Measurements from ENCODE around the gene WASHC4. TPM values are rescaled to one million over a fixed set of nuclear protein-coding genes. Genes with fewer than 3 reads are reported as not detected.

The WASHC4 gene
- total and polyA plus RNA-seq, 4 donors: 11.5 to 59.1 (median 32.6) TPM

DNA sequence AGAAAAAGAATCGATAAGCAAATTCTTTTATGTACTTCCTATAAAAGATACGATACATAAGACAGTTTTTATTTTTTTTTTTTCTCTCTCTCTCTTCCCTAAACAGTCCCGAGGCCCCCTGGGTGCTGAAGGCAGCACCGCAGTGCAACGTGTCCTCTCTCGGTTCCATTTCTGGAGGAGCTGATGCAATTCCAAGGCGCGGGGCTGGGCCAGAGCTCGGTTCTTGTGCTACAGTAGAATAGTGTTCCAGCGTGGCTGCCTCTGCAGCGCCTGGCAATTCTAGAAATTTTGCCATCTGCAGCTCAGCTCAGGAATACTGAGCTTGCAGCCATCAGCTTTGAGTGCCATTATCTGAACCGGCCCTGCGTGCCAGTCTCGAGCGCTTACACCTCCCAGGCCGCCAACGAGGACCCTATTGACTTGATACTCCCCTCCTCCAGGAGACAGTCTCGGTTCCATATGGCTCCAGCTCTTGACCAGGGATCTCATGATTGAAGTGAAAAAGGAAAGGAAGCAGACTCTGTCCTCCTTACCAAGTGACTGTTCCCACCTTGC is 23.9 kb upstream of the WASHC4 start:
- no peak for DNase-seq (ENCODE audit: low spot score)
- TF ChIP-seq, protein P1, sequence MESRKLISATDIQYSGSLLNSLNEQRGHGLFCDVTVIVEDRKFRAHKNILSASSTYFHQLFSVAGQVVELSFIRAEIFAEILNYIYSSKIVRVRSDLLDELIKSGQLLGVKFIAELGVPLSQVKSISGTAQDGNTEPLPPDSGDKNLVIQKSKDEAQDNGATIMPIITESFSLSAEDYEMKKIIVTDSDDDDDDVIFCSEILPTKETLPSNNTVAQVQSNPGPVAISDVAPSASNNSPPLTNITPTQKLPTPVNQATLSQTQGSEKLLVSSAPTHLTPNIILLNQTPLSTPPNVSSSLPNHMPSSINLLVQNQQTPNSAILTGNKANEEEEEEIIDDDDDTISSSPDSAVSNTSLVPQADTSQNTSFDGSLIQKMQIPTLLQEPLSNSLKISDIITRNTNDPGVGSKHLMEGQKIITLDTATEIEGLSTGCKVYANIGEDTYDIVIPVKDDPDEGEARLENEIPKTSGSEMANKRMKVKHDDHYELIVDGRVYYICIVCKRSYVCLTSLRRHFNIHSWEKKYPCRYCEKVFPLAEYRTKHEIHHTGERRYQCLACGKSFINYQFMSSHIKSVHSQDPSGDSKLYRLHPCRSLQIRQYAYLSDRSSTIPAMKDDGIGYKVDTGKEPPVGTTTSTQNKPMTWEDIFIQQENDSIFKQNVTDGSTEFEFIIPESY (IDR thresholded peaks at IDR 0.05): no peak
- TF ChIP-seq YY1 (IDR thresholded peaks at IDR 0.05) (no peak), HNF4G (IDR thresholded peaks at IDR 0.05) (no peak), FOXA2 (IDR thresholded peaks at IDR 0.05) (no peak), NR2F2 (IDR thresholded peaks at IDR 0.05) (no peak), GABPA (IDR thresholded peaks at IDR 0.05 in 1 of 2, conservative IDR thresholded peaks at IDR 0.05 in 1 of 2) (no peak), RAD21 (IDR thresholded peaks at IDR 0.05) (no peak), JUND (IDR thresholded peaks at IDR 0.05) (no peak), EGR1 (IDR thresholded peaks at IDR 0.05; ENCODE audit: low read depth in 2 of 2) (no peak), REST (IDR thresholded peaks at IDR 0.05) (no peak), HNF4A (conservative IDR thresholded peaks at IDR 0.05) (no peak), CTCF (IDR thresholded peaks at IDR 0.05; ENCODE audit: low read depth, low read length, missing input control) (no peak), TAF1 (conservative IDR thresholded peaks at IDR 0.05) (no peak), RXRA (IDR thresholded peaks at IDR 0.05) (no peak), SP1 (IDR thresholded peaks at IDR 0.05) (no peak), FOXA1 (IDR thresholded peaks at IDR 0.05) (no peak), ATF3 (IDR thresholded peaks at IDR 0.05) (no peak)
- TF ChIP-seq, protein P2, sequence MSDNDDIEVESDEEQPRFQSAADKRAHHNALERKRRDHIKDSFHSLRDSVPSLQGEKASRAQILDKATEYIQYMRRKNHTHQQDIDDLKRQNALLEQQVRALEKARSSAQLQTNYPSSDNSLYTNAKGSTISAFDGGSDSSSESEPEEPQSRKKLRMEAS (IDR thresholded peaks at IDR 0.05): no peak
- H3K27ac ChIP-seq (ENCODE audit: low read depth in 1 of 2, low read length in 2 of 2): no peak overlapping the region
- no peaks in the 10 kb centered on the region for H3K9me3 ChIP-seq (ENCODE audit: control insufficient read depth in 4 of 4, low read length in 3 of 4)
- no peak overlapping the region for H3K9ac ChIP-seq (ENCODE audit: low read depth in 1 of 2, low read length in 2 of 2)
- H3K27me3 ChIP-seq (ENCODE audit: control insufficient read depth in 4 of 4, insufficient read depth in 4 of 4, low read length in 3 of 4): peaks cover 0 to 2% (median 0%) of the 10 kb centered on the region in 4 donors
- H3K36me3 ChIP-seq (ENCODE audit: control insufficient read depth in 4 of 4, insufficient read depth in 3 of 4, low read depth in 1 of 4, low read length in 3 of 4): no peaks in the 10 kb centered on the region
- peak overlapping the region in 2 of 3 donors; percentile 30 to 52 for H3K4me3 ChIP-seq (ENCODE audit: low read depth in 1 of 3, low read length in 3 of 3)
- 21% methylated on average over 18 of the region's 18 CpGs for WGBS
- H3K4me1 ChIP-seq (ENCODE audit: control insufficient read depth in 4 of 4, insufficient read depth in 4 of 4, low read length in 3 of 4): peaks cover 0 to 6% (median 2%) of the 10 kb centered on the region in 4 donors
